GM18507 (cell line): ENCODE measurements around the gene HERPUD2.
"Not testable (repeated sequence)": the region's sequence is repeated elsewhere in the genome, so short reads cannot be mapped to it uniquely, and the experiment has no call there.

Experiments
- DNase-seq: peaks from one replicate; pipeline ENCODE4 v3.0.0; 2011; ENCODE audit warnings: low read depth; ENCODE audit not compliant: insufficient read length; ENCODE audit errors: extremely low spot score
- FAIRE-seq: peaks from 2 replicates; lab custom pipeline; 2011; peaks lifted over from hg19 to GRCh38; lab: Jason Lieb, UNC

HERPUD2 gene

GRCh38 chr7:35716038-35716803 lies 21.3 kb upstream of the HERPUD2 start:
- no peak for FAIRE-seq
- no peak for DNase-seq

DNA sequence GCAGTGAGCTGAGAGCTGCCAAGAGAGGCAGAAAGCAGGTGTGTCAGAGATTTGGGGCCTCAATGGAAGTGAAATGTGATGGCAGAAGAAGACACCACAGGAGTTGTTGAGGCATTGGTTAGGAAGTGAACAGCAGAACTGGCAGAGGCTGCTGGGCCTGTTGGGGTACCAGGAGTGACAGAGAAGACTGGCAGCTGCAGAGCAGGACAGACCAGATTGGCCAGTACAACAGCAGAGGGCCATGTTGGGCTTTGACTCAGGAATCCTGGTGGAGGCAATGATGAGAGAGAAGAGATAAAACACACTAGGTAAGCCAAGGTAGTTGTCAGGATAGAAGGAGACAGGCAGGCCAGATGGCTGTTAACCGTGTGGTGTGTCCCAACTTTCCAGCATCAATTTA lies 19.9 kb upstream of the HERPUD2 start:
- peak; percentile 65 for FAIRE-seq
- no peak for DNase-seq

GRCh38 chr7:35714407-35714806 lies 19.5 kb upstream of the HERPUD2 start:
- FAIRE-seq (no peak), DNase-seq (no peak)

GRCh38 chr7:35712563-35713226 lies 17.8 kb upstream of the HERPUD2 start:
- no peak for FAIRE-seq
- no peak for DNase-seq

DNA sequence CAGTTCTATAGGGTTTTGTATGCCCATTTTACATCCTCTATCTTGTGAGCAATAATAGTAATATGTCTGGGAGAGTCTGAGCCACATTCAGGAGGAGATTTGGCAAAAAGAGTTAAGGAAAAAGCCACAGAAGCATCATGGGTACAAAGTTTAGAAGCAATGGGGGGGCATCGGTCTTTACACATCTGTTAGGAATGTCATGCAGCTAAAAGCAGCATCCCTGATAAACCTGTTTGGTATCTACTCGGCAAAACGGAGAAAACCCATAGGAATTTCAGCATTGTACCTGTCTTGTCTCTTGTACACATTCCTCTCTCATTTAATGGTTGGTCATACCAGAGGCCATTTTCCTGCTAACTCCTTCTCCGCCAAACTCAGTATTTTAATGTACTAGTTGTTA lies 12.5 kb upstream of the HERPUD2 start:
- DNase-seq, result no peak
- FAIRE-seq, result no peak

GRCh38 chr7:35705932-35706461 lies 11.1 kb upstream of the HERPUD2 start:
- DNase-seq (no peak), FAIRE-seq (peak; percentile 29)

- DNase-seq, result no peak
- no peak for FAIRE-seq
These were observed 9.3 kb upstream of the HERPUD2 start for GRCh38 chr7:35704261-35704660.

DNA sequence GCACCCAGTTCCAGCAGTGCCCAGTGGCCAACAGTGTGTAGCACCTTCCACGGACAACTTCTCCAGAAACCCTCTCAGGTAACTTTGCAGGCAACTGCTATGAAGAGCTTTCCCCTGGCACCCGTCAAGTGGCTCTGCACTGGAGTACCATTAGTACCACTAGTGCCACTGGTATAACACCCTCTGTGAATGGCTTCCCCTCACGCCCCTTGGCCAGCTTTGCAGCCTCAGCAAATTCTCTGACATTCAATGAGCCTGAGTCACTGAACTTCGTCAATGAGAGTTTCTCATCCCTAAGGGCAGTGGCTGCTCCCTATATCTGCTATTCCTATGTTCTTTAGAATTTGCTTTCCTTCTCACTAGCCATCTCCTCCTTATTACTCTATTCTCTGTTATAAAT lies 7.6 kb upstream of the HERPUD2 start:
- DNase-seq (no peak), FAIRE-seq (no peak)

GRCh38 chr7:35701287-35701900 lies 6.5 kb upstream of the HERPUD2 start:
- no peak for DNase-seq
- peak; percentile 46 for FAIRE-seq

GRCh38 chr7:35700865-35701264 lies 5.9 kb upstream of the HERPUD2 start:
- FAIRE-seq (no peak), DNase-seq (no peak)

- DNase-seq, result no peak
- no peak for FAIRE-seq
These were observed 5.4 kb upstream of the HERPUD2 start for GRCh38 chr7:35700333-35700732.

DNA sequence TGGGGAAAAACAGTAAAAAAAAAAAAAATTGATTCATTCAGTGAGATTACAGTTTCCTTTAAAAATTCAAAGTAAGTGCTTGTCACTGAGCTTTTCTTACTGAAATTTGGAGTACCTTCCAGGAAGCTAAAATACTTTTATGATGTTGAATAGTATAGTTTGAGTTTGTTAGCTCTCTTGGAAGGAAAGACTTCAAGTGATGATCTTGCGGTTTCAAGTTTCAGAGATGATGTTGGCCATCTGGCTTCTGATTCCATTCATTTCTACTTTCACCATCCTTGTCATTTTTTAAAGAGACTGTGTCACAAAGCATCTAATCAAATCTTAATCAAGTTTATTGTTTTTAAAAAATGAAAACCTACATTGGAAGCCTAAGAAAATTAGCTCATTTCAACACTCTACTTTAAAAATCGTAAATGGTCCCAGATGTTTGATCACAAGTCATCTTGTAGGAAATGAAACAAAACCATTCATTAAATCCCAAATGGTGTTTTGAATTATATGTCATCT lies 4.9 kb upstream of the HERPUD2 start:
- FAIRE-seq, result no peak
- DNase-seq, result no peak

- DNase-seq, FAIRE-seq: not testable (repeated sequence)
These were observed 3.4 kb upstream of the HERPUD2 start for GRCh38 chr7:35698382-35698781.

DNA sequence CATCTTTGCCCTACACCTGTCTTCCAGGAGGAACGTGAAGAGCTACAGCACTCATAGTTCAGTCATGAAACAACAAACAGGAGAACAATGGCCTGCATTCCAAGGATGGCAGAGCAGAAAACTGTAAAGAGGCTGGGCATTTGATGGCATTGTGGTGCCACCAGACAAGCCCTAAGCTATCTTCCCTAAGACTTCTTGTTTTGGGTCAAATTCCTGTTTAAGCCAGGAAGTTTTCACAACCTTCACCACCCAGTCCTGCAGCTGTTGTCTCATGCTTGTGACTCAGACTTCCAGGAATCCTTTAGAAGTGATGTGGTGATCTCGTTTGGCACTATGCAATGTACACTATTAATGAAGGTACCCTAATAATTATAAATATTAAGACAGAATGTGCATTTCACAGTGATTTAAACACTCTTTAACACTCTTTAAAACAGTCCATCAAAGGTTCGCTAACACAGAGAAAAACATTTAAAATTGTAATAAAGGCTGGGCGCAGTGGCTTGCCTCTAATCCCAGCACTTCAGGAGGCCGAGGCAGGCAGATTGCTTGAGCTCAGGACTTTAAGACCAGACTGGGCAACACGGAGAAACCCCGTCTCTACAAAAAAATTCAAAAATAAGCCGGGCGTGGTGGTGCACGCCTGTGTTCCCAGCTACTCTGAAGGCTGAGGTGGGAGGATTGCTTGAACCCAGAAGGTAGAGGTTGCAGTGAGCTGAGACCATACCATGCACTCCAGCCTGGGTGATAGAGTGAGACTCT lies 2.7 kb upstream of the HERPUD2 start:
- DNase-seq (no peak), FAIRE-seq (no peak)

DNA sequence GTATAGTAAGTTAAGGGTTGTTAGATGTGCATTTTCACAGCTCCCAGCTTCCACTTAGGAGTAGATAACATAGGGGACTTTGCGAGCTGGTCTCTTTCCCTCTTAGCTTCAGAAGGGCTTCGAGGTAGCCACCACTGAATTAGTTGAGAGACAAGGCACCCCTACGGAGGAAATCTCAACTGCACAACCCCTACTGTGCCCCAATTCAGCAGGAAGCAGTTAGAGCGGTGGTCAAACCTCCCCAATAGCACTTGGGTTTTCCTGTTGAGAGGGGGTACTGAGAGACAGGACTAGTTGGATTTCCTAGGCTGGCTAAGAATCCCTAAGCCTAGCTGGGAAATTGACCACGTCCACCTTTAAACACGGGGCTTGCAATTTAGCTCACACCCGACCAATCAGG lies 1.1 kb upstream of the HERPUD2 start:
- DNase-seq (no peak), FAIRE-seq (no peak)

DNA sequence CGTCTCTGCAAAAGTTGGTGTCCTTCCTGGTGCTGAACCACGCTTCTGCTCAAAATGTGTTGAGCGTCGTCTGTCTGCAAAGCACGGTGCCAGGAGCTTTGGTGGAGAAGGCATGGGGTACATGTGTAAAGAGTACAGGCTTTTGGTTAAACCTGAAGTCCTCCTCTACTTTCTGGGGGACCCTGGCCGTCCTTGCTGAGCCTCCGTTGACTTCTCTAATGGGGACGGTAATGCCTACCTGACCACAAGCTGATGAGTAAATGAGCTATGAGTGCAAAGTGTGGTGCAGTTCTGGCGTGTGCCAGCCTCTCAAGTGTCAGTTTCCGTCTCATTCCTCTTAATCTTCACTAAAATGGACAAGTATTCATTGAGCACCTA lies 527 bp upstream of the HERPUD2 start:
- DNase-seq (no peak), FAIRE-seq (no peak)

DNA sequence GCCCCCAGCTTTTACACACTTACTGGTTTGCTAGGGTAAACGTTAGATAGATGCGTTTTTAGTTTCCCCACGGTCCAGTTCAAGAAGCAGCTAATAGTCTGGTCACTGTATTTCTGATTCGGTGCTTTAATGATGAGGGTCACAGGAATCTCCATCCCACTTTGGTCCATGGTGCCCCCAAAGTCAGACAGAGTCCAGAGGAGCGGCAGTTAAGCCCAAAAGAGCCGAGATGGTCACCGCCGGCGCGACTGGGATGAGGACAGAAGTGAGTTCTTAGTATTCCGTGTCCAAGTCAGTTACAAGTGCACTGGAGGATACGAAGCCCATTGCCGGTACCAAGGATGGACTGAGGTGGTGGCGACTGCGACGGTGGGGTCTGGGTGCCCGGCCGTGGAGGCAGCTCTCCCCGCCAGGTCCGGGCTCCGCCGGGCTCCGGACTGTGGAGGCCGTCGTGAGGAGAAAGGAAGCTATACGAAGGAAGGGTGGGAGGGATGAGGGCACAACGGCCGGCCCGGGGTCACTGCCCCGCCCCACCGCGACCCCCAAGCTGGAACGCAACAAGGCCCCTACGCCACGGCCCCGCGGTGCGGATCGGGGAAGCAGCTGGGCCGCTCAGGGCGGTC lies 663 bp downstream of the HERPUD2 start:
- no peak for DNase-seq

DNA sequence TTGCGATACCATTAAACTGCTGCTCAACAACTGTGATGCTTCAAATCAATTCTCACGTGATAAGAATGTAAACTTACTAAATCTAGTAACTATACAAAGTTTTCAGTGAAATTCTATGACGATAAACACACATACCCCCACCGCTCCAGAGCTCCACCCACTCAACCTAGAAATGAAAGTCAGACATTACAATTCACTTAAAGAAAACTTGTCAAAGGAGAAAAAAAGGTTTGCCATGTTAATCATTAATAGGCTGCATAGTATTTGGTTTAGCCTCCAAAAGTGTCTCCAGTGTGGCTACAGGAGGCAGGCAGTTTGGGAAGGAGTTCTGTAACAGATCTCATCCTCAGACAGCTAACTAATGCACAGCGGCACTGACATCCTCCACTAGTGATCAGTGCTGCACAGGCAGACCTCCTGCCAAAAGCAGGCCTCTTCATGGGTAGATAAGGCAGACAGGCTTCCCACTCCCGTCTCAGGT lies 3.1 kb downstream of the HERPUD2 start:
- DNase-seq, result peak; percentile 37
- peak; percentile 84 for FAIRE-seq

More for the DNA sequence above, 663 bp downstream of the HERPUD2 start:
- no peak for FAIRE-seq

GRCh38 chr7:35691366-35691765 lies 3.6 kb downstream of the HERPUD2 start:
- no peak for FAIRE-seq
- no peak for DNase-seq
